Measurements from ENCODE around the gene SPATS2L. TPM values are rescaled to one million over a fixed set of nuclear protein-coding genes. Genes with fewer than 3 reads are reported as not detected.
A peak's percentile ranks its signal among the peaks of the same experiment; 100 is the strongest.

SPATS2L gene
- total and polyA plus RNA-seq, 2 of the 13 experiments (the other 11 are each of a cell fraction or from before 2014, with no cell fraction given): 154 to 212 TPM

- TF ChIP-seq RERE (CRISPR knock-in tag; IDR thresholded peaks at IDR 0.05; ENCODE audit: low read depth) (peak; percentile 96), PCBP1 (IDR thresholded peaks at IDR 0.05; ENCODE audit: borderline replicate concordance, low read depth, low read length) (no peak), KLF11 (CRISPR knock-in tag; IDR thresholded peaks at IDR 0.05) (peak; percentile 39; the same call in 1 of the 2 replicates), DR1 (CRISPR knock-in tag; IDR thresholded peaks at IDR 0.05) (no peak), ZNF574 (CRISPR knock-in tag; IDR thresholded peaks at IDR 0.05) (peak; percentile 70), NFATC3 (CRISPR knock-in tag; IDR thresholded peaks at IDR 0.05) (no peak), SOX6 (IDR thresholded peaks at IDR 0.05) (no peak), SOX6 (CRISPR knock-in tag; IDR thresholded peaks at IDR 0.05) (peak; percentile 98), ZNF772 (CRISPR knock-in tag; IDR thresholded peaks at IDR 0.05) (0 out of 2 replicates have a peak, but pooled peaks have one; percentile 80), TCF12 (IDR thresholded peaks at IDR 0.05) (no peak), TCF12 (CRISPR knock-in tag; IDR thresholded peaks at IDR 0.05) (peak; percentile 82), CREM (IDR thresholded peaks at IDR 0.05) (peak; percentile 91), CREM (CRISPR knock-in tag; IDR thresholded peaks at IDR 0.05) (no peak), TCF7 (IDR thresholded peaks at IDR 0.05; ENCODE audit: low read depth) (peak; percentile 97), IRF1 (CRISPR knock-in tag; IDR thresholded peaks at IDR 0.05; ENCODE audit: low read depth) (no peak)
- TF ChIP-seq, protein P1, sequence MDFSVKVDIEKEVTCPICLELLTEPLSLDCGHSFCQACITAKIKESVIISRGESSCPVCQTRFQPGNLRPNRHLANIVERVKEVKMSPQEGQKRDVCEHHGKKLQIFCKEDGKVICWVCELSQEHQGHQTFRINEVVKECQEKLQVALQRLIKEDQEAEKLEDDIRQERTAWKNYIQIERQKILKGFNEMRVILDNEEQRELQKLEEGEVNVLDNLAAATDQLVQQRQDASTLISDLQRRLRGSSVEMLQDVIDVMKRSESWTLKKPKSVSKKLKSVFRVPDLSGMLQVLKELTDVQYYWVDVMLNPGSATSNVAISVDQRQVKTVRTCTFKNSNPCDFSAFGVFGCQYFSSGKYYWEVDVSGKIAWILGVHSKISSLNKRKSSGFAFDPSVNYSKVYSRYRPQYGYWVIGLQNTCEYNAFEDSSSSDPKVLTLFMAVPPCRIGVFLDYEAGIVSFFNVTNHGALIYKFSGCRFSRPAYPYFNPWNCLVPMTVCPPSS (IDR thresholded peaks at IDR 0.05): no peak
- TF ChIP-seq, protein P2, sequence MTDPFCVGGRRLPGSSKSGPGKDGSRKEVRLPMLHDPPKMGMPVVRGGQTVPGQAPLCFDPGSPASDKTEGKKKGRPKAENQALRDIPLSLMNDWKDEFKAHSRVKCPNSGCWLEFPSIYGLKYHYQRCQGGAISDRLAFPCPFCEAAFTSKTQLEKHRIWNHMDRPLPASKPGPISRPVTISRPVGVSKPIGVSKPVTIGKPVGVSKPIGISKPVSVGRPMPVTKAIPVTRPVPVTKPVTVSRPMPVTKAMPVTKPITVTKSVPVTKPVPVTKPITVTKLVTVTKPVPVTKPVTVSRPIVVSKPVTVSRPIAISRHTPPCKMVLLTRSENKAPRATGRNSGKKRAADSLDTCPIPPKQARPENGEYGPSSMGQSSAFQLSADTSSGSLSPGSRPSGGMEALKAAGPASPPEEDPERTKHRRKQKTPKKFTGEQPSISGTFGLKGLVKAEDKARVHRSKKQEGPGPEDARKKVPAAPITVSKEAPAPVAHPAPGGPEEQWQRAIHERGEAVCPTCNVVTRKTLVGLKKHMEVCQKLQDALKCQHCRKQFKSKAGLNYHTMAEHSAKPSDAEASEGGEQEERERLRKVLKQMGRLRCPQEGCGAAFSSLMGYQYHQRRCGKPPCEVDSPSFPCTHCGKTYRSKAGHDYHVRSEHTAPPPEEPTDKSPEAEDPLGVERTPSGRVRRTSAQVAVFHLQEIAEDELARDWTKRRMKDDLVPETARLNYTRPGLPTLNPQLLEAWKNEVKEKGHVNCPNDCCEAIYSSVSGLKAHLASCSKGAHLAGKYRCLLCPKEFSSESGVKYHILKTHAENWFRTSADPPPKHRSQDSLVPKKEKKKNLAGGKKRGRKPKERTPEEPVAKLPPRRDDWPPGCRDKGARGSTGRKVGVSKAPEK (CRISPR knock-in tag; IDR thresholded peaks at IDR 0.05; ENCODE audit: borderline replicate concordance): peak; percentile 96; the same call in 1 of the 2 replicates
These were observed 12.5 kb downstream of the SPATS2L start (continued) for GRCh38 chr2:200318940-200319435.
